Gastrocnemius medialis (tissue), 4 donors: ENCODE results near the gene C20orf96. TPM values are rescaled to one million over a fixed set of nuclear protein-coding genes. Genes with fewer than 3 reads are reported as not detected.

Source experiments
- ATAC-seq, 2 donors: fragments of 150-250 bp; one replicate each; pipeline ENCODE4 v1.9.1; 2016
- DNase-seq, 2 donors: peaks; one replicate each; pipeline ENCODE4 v3.0.0-alpha.2; 2019
- H3K27ac ChIP-seq, 4 donors: fragments of 200-600 bp; sonication (generic); 1 replicate in 1 of 4; 2 replicates in 3 of 4; pipeline ENCODE4 v1.5.1; 2016 to 2018; ENCODE audit warnings: mild to moderate bottlenecking in 2 of 4, moderate library complexity in 1 of 4
- H3K27me3 ChIP-seq, 3 donors: fragments of 200-600 bp; sonication (generic) in 2 of 3; 1 replicate in 1 of 3; 2 replicates in 2 of 3; pipeline versions ENCODE4 v1.5.1 to v1.6.0; 2016 to 2019; ENCODE audit warnings: mild to moderate bottlenecking in 1 of 3, moderate library complexity in 1 of 3
- H3K36me3 ChIP-seq, 2 donors: fragments of 200-600 bp; sonication (generic) in 1 of 2; one replicate each; pipeline ENCODE4 v1.5.1; 2017 to 2018
- H3K4me1 ChIP-seq, 2 donors: fragments of 200-600 bp; sonication (generic) in 1 of 2; one replicate each; pipeline ENCODE4 v1.5.1; 2016 to 2017; ENCODE audit warnings: mild to moderate bottlenecking in 2 of 2
- H3K4me3 ChIP-seq, 4 donors: fragments of 200-600 bp; sonication (generic) in 3 of 4; 1 replicate in 1 of 4; 2 replicates in 3 of 4; pipeline ENCODE4 v1.5.1; 2016 to 2019; ENCODE audit warnings: mild to moderate bottlenecking in 2 of 4
- H3K9me3 ChIP-seq, 3 donors: fragments of 200-600 bp; sonication (generic) in 2 of 3; 1 replicate in 1 of 3; 2 replicates in 2 of 3; pipeline ENCODE4 v1.5.1; 2016 to 2019
- CTCF ChIP-seq, 5 experiments: fragments of 450-650 bp in 3 of 5; fragments of 200-600 bp in 2 of 5; sonication (generic) in 2 of 5; IDR thresholded peaks in 4 of 5; conservative IDR thresholded peaks in 1 of 5; 1 replicate in 4 of 5; 2 replicates in 1 of 5; pipeline ENCODE4 v1.5.1; 2016 to 2019; ENCODE audit warnings: antibody characterized with exemption in 5 of 5, mild to moderate bottlenecking in 3 of 5, moderate library complexity in 3 of 5
- POLR2A ChIP-seq, 2 donors: fragments of 450-650 bp; IDR thresholded peaks; one replicate each; pipeline ENCODE4 v1.6.1; 2017; ENCODE audit warnings: antibody characterized with exemption in 2 of 2, mild to moderate bottlenecking in 2 of 2, moderate library complexity in 2 of 2
- in situ Hi-C, 4 donors: fragments of 200-750 bp; cut with MboI; loops; one replicate each; pipeline versions ENCODE4 v1.15.0 to v1.8.0; 2017; ENCODE audit warnings: low sequenced_read_pairs in 4 of 4
- intact Hi-C: fragments of 100-400 bp; cut with DNase I; formaldehyde crosslinking; loops from one replicate; pipeline ENCODE4 v1.15.1; 2023; ENCODE audit warnings: low total_unique reads
- total RNA-seq, 4 donors: library from RNA; depleted of rRNA; stranded (reverse); fragments of >200 nt; gene quantifications; one replicate each; pipeline versions ENCODE4 v1.1.0 to v1.2.3, GENCODE V29; 2016

The C20orf96 gene
- total RNA-seq, 4 donors from 2014 or later, result 0.19 to 1.5 (median 0.58) TPM; not detected in 1

GRCh38 chr20:278181-278580 lies 12.4 kb downstream of the C20orf96 start:
- Histone ChIP-seq H3K4me1 (no peaks in the 10 kb centered on the region), H3K4me3 (no peak overlapping the region), H3K27ac (no peak overlapping the region), H3K9me3 (no peaks in the 10 kb centered on the region), H3K27me3 (no peaks in the 10 kb centered on the region), H3K36me3 (peaks cover 0 to 12% of the 10 kb centered on the region in 2 donors)
- intact Hi-C loops (no loop called here), in situ Hi-C loops (no loop called here)
- TF ChIP-seq POLR2A (IDR thresholded peaks at IDR 0.05) (no peak), CTCF (IDR thresholded peaks at IDR 0.05 in 4 of 5, conservative IDR thresholded peaks at IDR 0.05 in 1 of 5) (no peak)
- ATAC-seq (no peak), DNase-seq (no peak)

- DNase-seq, result no peak
- Histone ChIP-seq H3K4me3 (no peak overlapping the region), H3K4me1 (no peaks in the 10 kb centered on the region), H3K9me3 (no peaks in the 10 kb centered on the region), H3K27me3 (no peaks in the 10 kb centered on the region), H3K36me3 (peaks cover 0 to 12% of the 10 kb centered on the region in 2 donors), H3K27ac (no peak overlapping the region)
- no peak for ATAC-seq
- TF ChIP-seq POLR2A (IDR thresholded peaks at IDR 0.05) (no peak), CTCF (IDR thresholded peaks at IDR 0.05 in 4 of 5, conservative IDR thresholded peaks at IDR 0.05 in 1 of 5) (no peak)
- intact Hi-C loops (no loop called here), in situ Hi-C loops (no loop called here)
Measured at GRCh38 chr20:277496-277781, 13.1 kb downstream of the C20orf96 start.

GRCh38 chr20:276620-277495 lies 13.7 kb downstream of the C20orf96 start:
- DNase-seq, result no peak
- H3K36me3 ChIP-seq, result peaks cover 0 to 12% of the 10 kb centered on the region in 2 donors

GRCh38 chr20:275791-276190 lies 14.8 kb downstream of the C20orf96 start:
- H3K27ac ChIP-seq, result no peak overlapping the region
- TF ChIP-seq POLR2A (IDR thresholded peaks at IDR 0.05), result no peak
- TF ChIP-seq CTCF (IDR thresholded peaks at IDR 0.05 in 4 of 5, conservative IDR thresholded peaks at IDR 0.05 in 1 of 5), result no peak
- ATAC-seq (no peak), DNase-seq (no peak)
- H3K27me3 ChIP-seq, result no peaks in the 10 kb centered on the region
- H3K4me1 ChIP-seq, result no peaks in the 10 kb centered on the region
- no peak overlapping the region for H3K4me3 ChIP-seq
- in situ Hi-C loops, result no loop called here
- intact Hi-C loops, result no loop called here
- peaks cover 0 to 12% of the 10 kb centered on the region in 2 donors for H3K36me3 ChIP-seq
- H3K9me3 ChIP-seq, result no peaks in the 10 kb centered on the region

More at GRCh38 chr20:276620-277495, 13.7 kb downstream of the C20orf96 start:
- no peak for ATAC-seq
- in situ Hi-C loops (no loop called here), intact Hi-C loops (no loop called here)
- Histone ChIP-seq H3K27ac (no peak overlapping the region), H3K27me3 (no peaks in the 10 kb centered on the region), H3K9me3 (no peaks in the 10 kb centered on the region), H3K4me3 (no peak overlapping the region), H3K4me1 (no peaks in the 10 kb centered on the region)
- TF ChIP-seq POLR2A (IDR thresholded peaks at IDR 0.05) (no peak), CTCF (IDR thresholded peaks at IDR 0.05 in 4 of 5, conservative IDR thresholded peaks at IDR 0.05 in 1 of 5) (no peak)
